HG02870 (cell line): Measurements from ENCODE around the gene SMAD3.

Experiments used
- ATAC-seq: cut with Tn5 transposase; IDR thresholded peaks from one replicate; pipeline ENCODE4 v1.9.1; 2021; ENCODE audit warnings: mild to moderate bottlenecking, moderate library complexity; ENCODE audit not compliant: unreplicated experiment

SMAD3 gene

GRCh38 chr15:67156834-67157233 is 91.4 kb downstream of the SMAD3 start:
- no peak for ATAC-seq

GRCh38 chr15:67157521-67158252 is 92.3 kb downstream of the SMAD3 start:
- no peak for ATAC-seq

GRCh38 chr15:67158367-67158766 is 93.0 kb downstream of the SMAD3 start:
- no peak for ATAC-seq

- ATAC-seq, result no peak
Measured at GRCh38 chr15:67161412-67161811, 96.0 kb downstream of the SMAD3 start.

- no peak for ATAC-seq
Measured at GRCh38 chr15:67161881-67162280, 96.5 kb downstream of the SMAD3 start.

GRCh38 chr15:67163180-67163579 is 97.8 kb downstream of the SMAD3 start:
- ATAC-seq, result no peak

- ATAC-seq, result no peak
Measured at GRCh38 chr15:67164401-67164791, 99.0 kb downstream of the SMAD3 start.

- no peak for ATAC-seq
Measured at GRCh38 chr15:67164811-67165253, 99.4 kb downstream of the SMAD3 start.

GRCh38 chr15:67165254-67166253 is 100.2 kb downstream of the SMAD3 start:
- no peak for ATAC-seq

GRCh38 chr15:67166280-67167009 is 101.0 kb downstream of the SMAD3 start:
- no peak for ATAC-seq

GRCh38 chr15:67167091-67167490 is 101.7 kb downstream of the SMAD3 start:
- ATAC-seq, result no peak

- no peak for ATAC-seq
Measured at GRCh38 chr15:67168694-67169093, 103.3 kb downstream of the SMAD3 start.

GRCh38 chr15:67170143-67170925 is 104.9 kb downstream of the SMAD3 start:
- no peak for ATAC-seq

- no peak for ATAC-seq
Measured at GRCh38 chr15:67171471-67171870, 106.1 kb downstream of the SMAD3 start.

GRCh38 chr15:67172172-67172571 is 106.8 kb downstream of the SMAD3 start:
- ATAC-seq, result no peak

GRCh38 chr15:67173005-67173404 is 107.6 kb downstream of the SMAD3 start:
- ATAC-seq, result no peak

GRCh38 chr15:67173786-67174185 is 108.4 kb downstream of the SMAD3 start:
- no peak for ATAC-seq

GRCh38 chr15:67174446-67174845 is 109.0 kb downstream of the SMAD3 start:
- ATAC-seq, result no peak

- ATAC-seq, result no peak
Measured at GRCh38 chr15:67174864-67175573, 109.6 kb downstream of the SMAD3 start.

- ATAC-seq, result peak; percentile 75
Measured at GRCh38 chr15:67175643-67176071, 110.3 kb downstream of the SMAD3 start.
